PC-9 (cell line): ENCODE data around the gene TMSB4X. TPM values are rescaled to one million over a fixed set of nuclear protein-coding genes. Genes with fewer than 3 reads are reported as not detected.

Source experiments
- BruUV-seq: library from RNA; stranded (reverse); fragments of 400-500 nt; replicated peaks from 2 replicates; lab custom pipeline; 2021; lab: Mats Ljungman, UMichigan
- CTCF ChIA-PET: fragments of 300-600 bp; sonication (Branson Sonifier 250); formaldehyde crosslinking; loops from one replicate; lab custom pipeline; 2022; ENCODE audit warnings: antibody characterized with exemption; lab: Charles Lee
- POLR2A ChIA-PET: fragments of 300-600 bp; sonication (Branson Sonifier 250); formaldehyde crosslinking; loops from one replicate; lab custom pipeline; 2022; ENCODE audit warnings: antibody characterized with exemption; ENCODE audit not compliant: unreplicated experiment; lab: Charles Lee
- DNase-seq, 2 experiments: peaks; one replicate each; pipeline versions ENCODE4 v3.0.0 to v3.0.0-alpha.2; 2015 to 2022; ENCODE audit warnings: mixed read lengths in 1 of 2
- H2AFZ ChIP-seq: fragments of 200-600 bp; sonication (generic); 2 replicates; pipeline ENCODE4 v1.8.1; 2017; ENCODE audit warnings: antibody characterized with exemption
- H3F3A ChIP-seq: fragments of 200-600 bp; sonication (generic); 2 replicates; pipeline ENCODE4 v1.8.1; 2017; ENCODE audit warnings: antibody characterized with exemption, mild to moderate bottlenecking, low read depth; ENCODE audit not compliant: insufficient read depth
- H3K27ac ChIP-seq: fragments of 200-600 bp; sonication (generic); 2 replicates; pipeline ENCODE4 v1.6.1; 2016; ENCODE audit warnings: mixed run types
- H3K27me3 ChIP-seq: fragments of 200-600 bp; sonication (generic); 2 replicates; pipeline ENCODE4 v1.6.1; 2016; ENCODE audit warnings: low read depth, mixed run types; ENCODE audit not compliant: insufficient read depth
- H3K36me3 ChIP-seq: fragments of 200-600 bp; sonication (generic); 2 replicates; pipeline ENCODE4 v1.6.1; 2016; ENCODE audit warnings: low read depth, mixed run types
- H3K4me1 ChIP-seq: fragments of 200-600 bp; sonication (generic); replicated peaks from 2 replicates; pipeline ENCODE4 v1.6.1; 2016; ENCODE audit warnings: mixed run types; ENCODE audit not compliant: insufficient read depth
- H3K4me2 ChIP-seq: fragments of 200-600 bp; sonication (generic); 2 replicates; pipeline ENCODE4 v1.6.1; 2017; ENCODE audit warnings: mixed run types
- H3K4me3 ChIP-seq: fragments of 200-600 bp; sonication (generic); 2 replicates; pipeline ENCODE4 v1.6.1; 2016; ENCODE audit warnings: mixed run types
- H3K79me2 ChIP-seq: fragments of 200-600 bp; sonication (generic); 2 replicates; pipeline ENCODE4 v1.6.1; 2017; ENCODE audit warnings: low read depth, mixed run types
- H3K9me2 ChIP-seq: fragments of 200-600 bp; sonication (generic); 2 replicates; pipeline ENCODE4 v1.8.1; 2017; ENCODE audit warnings: mild to moderate bottlenecking; ENCODE audit not compliant: insufficient read depth
- H3K9me3 ChIP-seq: fragments of 200-600 bp; sonication (generic); 2 replicates; pipeline ENCODE4 v1.8.1; 2016; ENCODE audit warnings: low read depth; ENCODE audit not compliant: insufficient read depth
- H4K20me1 ChIP-seq: fragments of 200-600 bp; sonication (generic); 2 replicates; pipeline ENCODE4 v1.8.1; 2017; ENCODE audit not compliant: insufficient read depth
- EZH2 ChIP-seq: fragments of 200-600 bp; sonication (generic); IDR thresholded peaks from 2 replicates; pipeline ENCODE4 v1.8.0; 2017; ENCODE audit warnings: antibody characterized with exemption, low read depth
- intact Hi-C: fragments of 100-400 bp; cut with micrococcal nuclease; formaldehyde crosslinking; loops from one replicate; pipeline ENCODE4 v1.10.0; 2022; ENCODE audit not compliant: unreplicated experiment
- total RNA-seq: library from RNA; stranded (reverse); gene quantifications from 2 replicates; pipeline ENCODE4 v1.2.3, GENCODE V29; 2021
- TF ChIP-seq, protein P1 (sequence below): fragments of 200-600 bp; sonication (generic); conservative IDR thresholded peaks from 2 replicates; pipeline ENCODE4 v1.6.1; 2017; ENCODE audit warnings: mixed run types, antibody characterized with exemption, mild to moderate bottlenecking, moderate library complexity

TMSB4X gene
- total RNA-seq, 1 experiment from 2014 or later: 2,589 TPM

DNA sequence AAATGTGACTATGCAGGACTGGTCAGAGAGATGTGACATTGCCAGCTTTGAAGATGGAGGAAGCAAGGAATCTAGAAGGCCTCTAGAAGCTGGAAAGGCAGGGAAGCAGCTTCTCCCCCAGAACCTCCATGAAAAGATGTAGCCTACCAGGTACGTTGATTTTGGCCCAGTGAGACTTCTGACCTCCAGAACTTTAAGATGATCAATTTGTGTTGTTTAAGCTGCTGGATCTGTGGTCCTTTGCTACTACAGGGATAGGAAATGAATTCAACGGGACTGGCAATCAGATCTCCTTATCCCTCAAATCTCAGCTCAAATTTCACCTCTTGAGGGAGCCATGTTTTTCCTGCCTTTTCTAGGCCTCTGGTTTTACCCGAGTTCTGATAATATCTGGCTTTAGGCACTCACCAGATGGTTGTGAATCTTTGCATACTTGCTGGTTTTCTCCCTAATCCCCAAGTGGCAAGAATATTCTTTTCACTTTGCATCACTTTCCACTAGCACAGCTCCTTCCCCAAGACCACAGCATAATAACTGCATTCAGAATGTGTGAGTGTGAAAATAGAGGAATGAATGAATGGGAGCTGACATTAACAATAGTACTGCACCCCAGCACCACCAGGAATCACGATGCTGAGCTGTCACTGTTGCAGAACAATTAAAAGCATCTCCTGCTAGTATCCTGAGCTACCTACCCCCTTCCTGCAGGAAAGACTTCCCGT lies 25.5 kb upstream of the TMSB4X start:
- ChIA-PET CTCF (interaction anchor here (0.5 to 0.8 kb wide), 4 partner anchors 27 to 538 kb away, joined by 3 to 8 read pairs (median 4); no protein-coding TSS in a partner anchor), POLR2A (interaction anchor here (0.6 kb wide), 2 partner anchors 25 to 138 kb away, joined by 7 to 8 read pairs; no protein-coding TSS in a partner anchor)
- Histone ChIP-seq H3K4me3 (no peak overlapping the region), H2AFZ (no peak overlapping the region), H3K36me3 (no peaks in the 10 kb centered on the region), H3K4me2 (0 out of 2 replicates have a peak overlapping the region, but pooled peaks have one; percentile 78), H4K20me1 (no peaks in the 10 kb centered on the region), H3K27me3 (no peaks in the 10 kb centered on the region), H3F3A (peaks cover 21% of the 10 kb centered on the region), H3K9me3 (no peaks in the 10 kb centered on the region), H3K9me2 (no peaks in the 10 kb centered on the region), H3K79me2 (0 out of 2 replicates have a peak, but pooled peaks cover 7% of the 10 kb centered on the region), H3K27ac (no peak overlapping the region), H3K4me1 (peaks cover 35% of the 10 kb centered on the region)
- TSS peak; percentile 89 for BruUV-seq
- intact Hi-C loops: loop anchor here (5.0 kb wide), 1 partner anchor 47 kb away; no protein-coding TSS in a partner anchor
- TF ChIP-seq, protein P1, sequence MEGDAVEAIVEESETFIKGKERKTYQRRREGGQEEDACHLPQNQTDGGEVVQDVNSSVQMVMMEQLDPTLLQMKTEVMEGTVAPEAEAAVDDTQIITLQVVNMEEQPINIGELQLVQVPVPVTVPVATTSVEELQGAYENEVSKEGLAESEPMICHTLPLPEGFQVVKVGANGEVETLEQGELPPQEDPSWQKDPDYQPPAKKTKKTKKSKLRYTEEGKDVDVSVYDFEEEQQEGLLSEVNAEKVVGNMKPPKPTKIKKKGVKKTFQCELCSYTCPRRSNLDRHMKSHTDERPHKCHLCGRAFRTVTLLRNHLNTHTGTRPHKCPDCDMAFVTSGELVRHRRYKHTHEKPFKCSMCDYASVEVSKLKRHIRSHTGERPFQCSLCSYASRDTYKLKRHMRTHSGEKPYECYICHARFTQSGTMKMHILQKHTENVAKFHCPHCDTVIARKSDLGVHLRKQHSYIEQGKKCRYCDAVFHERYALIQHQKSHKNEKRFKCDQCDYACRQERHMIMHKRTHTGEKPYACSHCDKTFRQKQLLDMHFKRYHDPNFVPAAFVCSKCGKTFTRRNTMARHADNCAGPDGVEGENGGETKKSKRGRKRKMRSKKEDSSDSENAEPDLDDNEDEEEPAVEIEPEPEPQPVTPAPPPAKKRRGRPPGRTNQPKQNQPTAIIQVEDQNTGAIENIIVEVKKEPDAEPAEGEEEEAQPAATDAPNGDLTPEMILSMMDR: no peak
- TF ChIP-seq EZH2: no peak
- DNase-seq: no peak

DNA sequence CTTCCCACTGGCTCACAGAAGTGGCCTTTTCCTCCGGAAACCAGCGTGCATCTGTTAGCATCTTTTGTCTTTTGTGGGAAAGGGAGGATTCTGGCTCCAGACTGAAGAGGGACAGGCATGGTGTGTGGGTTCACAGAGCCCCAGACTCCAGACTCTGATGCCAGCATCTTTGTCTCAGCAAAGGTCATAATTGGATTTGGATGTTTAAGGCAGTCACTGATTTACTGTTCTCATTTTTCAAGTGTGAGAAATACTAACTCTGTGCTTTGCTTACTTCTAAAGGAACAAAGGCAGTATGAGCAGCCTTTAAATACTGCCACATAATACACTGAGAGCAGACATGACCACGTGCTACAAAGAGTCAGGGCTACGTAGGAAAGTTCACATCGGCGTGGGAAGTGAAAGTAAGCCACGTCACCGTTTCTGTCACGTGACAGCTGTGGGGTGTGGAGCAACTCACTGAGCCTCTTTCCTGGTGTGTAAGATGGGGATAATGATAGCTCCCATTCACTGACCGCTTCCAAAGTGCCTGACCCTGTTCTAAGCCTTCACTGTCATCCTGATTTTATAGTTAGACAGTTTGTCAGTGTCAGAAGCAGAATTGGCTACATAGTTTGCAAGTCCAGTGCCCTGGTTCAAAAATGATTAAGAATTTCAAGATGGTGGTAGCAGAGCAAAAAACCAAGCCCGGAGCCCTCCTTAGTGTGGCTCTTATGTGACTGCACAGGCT lies 24.8 kb upstream of the TMSB4X start:
- Histone ChIP-seq H2AFZ (no peak overlapping the region), H3F3A (peaks cover 21% of the 10 kb centered on the region), H3K27ac (no peak overlapping the region), H3K4me2 (no peak overlapping the region), H3K4me1 (peaks cover 35% of the 10 kb centered on the region), H3K27me3 (no peaks in the 10 kb centered on the region), H3K36me3 (no peaks in the 10 kb centered on the region), H4K20me1 (no peaks in the 10 kb centered on the region), H3K79me2 (0 out of 2 replicates have a peak, but pooled peaks cover 7% of the 10 kb centered on the region), H3K4me3 (no peak overlapping the region), H3K9me2 (no peaks in the 10 kb centered on the region), H3K9me3 (no peaks in the 10 kb centered on the region)
- intact Hi-C loops: loop anchor here (5.0 kb wide), 1 partner anchor 48 kb away; no protein-coding TSS in a partner anchor
- peak in 1 of 2 experiments; percentile 64 for DNase-seq
- BruUV-seq: no TSS peak
- TF ChIP-seq, protein P1: no peak
- no peak for TF ChIP-seq EZH2
- CTCF ChIA-PET: interaction anchor here (0.6 kb wide), 2 partner anchors 26 to 69 kb away, joined by 3 to 8 read pairs; no protein-coding TSS in a partner anchor
- POLR2A ChIA-PET: interaction anchor here (0.6 kb wide), 2 partner anchors 24 to 28 kb away, joined by 7 to 8 read pairs; no protein-coding TSS in a partner anchor

DNA sequence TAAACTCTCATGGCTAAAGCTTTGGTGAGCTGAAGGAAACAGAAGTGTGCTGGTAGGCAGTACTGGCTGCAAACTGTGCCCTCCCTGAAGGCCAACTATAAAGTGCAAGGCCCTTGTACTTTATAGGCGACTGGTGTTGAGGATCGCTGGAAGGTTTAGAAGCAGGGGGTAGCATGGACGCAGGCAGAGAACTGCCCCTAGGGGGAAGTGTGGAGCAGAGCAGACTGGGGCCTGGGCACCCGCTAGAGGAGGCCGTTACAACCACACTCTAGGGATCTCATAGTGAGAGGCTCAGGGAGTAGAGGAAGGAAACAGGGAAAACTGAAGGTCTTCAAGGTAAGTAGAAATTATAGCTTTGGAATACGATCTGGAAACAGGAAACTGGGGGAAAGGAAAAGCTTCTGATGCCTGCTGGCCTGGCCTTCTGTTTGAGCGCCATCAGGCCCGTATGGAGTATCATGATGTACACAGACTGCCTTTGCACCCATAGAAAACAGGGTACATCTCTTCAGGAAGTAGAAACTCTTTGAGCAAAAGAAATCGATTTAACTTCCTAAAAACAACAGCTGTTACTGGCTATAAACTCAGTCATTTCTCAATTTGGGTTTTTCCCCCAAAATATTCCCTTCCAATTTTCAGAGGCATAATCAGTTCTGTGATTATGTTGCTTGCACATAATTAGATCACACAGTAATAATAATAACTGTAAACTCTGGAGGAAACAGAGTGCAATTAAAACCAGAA lies 23.9 kb upstream of the TMSB4X start:
- H3K9me3 ChIP-seq: no peaks in the 10 kb centered on the region
- peaks cover 42% of the 10 kb centered on the region for H3K4me1 ChIP-seq
- no peak overlapping the region for H2AFZ ChIP-seq
- H3K4me3 ChIP-seq: no peak overlapping the region
- H4K20me1 ChIP-seq: no peaks in the 10 kb centered on the region
- H3K4me2 ChIP-seq: no peak overlapping the region
- H3K9me2 ChIP-seq: no peaks in the 10 kb centered on the region
- no peaks in the 10 kb centered on the region for H3K27me3 ChIP-seq
- H3K79me2 ChIP-seq: 0 out of 2 replicates have a peak, but pooled peaks cover 7% of the 10 kb centered on the region
- H3K36me3 ChIP-seq: no peaks in the 10 kb centered on the region
- peaks cover 20% of the 10 kb centered on the region for H3F3A ChIP-seq
- POLR2A ChIA-PET: interaction anchor here (0.6 kb wide), 1 partner anchor 27 kb away, joined by 7 read pairs; no protein-coding TSS in a partner anchor
- no peak overlapping the region for H3K27ac ChIP-seq
- no TSS peak for BruUV-seq
- no peak for DNase-seq
- TF ChIP-seq, protein P1: no peak
- no peak for TF ChIP-seq EZH2
- CTCF ChIA-PET: no interaction called here
- intact Hi-C loops: no loop called here
